HG03066 (cell line): ENCODE results near the gene UBL5.

ENCODE experiments used
- ATAC-seq: cut with Tn5 transposase; IDR thresholded peaks from one replicate; pipeline ENCODE4 v1.9.1; 2021; ENCODE audit warnings: low read depth; ENCODE audit not compliant: unreplicated experiment

UBL5 gene

GRCh38 chr19:9877780-9878510, 50.2 kb downstream of the UBL5 start:
- ATAC-seq, result no peak

- ATAC-seq, result no peak
Observed at GRCh38 chr19:9878511-9879196, 50.9 kb downstream of the UBL5 start.
